Renal pelvis (tissue), 4 donors: ENCODE measurements around the gene ILKAP. TPM values are rescaled to one million over a fixed set of nuclear protein-coding genes. Genes with fewer than 3 reads are reported as not detected.

Experiments used
- DNase-seq: peaks from one replicate; pipeline ENCODE4 v3.0.0-alpha.2; 2013
- polyA plus RNA-seq, 3 donors: library from polyadenylated mRNA; unstranded; fragments of 120-200 nt; gene quantifications; one replicate each; pipeline ENCODE4 v1.2.1, GENCODE V29; 2013; ENCODE audit not compliant: insufficient read length in 3 of 3

ILKAP gene
- polyA plus RNA-seq, 3 donors, result 41.4 to 60.4 (median 55.1) TPM

- DNase-seq, result no peak
Measured at GRCh38 chr2:238152771-238153688, 50.5 kb downstream of the ILKAP start.

DNA sequence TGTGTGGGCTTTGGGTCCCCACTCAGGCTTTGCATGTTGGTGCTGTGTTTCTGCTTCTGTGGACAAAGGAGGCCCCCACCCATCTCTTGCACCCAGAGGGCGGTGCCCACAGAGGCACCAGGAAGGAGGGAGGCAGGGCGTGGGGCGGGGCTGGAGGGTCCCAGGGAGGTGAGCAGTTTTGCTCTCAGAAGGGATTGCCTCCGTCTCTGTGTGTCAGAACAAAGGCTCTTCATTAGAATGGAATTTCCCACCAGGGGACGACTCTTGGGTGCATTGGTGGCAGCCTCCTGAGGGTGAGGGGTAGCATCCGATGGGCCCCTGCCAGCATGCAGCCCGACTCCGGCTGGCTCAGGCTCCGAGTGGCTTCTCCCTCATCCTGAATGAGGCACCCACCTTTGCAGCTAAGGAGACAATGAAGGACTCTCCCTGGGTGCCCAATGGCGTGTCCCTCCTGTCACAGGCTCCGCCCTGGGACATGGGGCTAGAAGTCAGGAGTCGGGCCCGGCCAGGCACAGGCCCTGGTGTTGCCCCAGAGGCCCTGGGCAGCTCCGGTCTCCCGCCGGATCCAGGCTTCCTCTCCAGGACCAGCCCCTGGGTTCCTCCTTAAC is 51.8 kb downstream of the ILKAP start:
- DNase-seq, result no peak

- DNase-seq, result no peak
Measured at GRCh38 chr2:238151205-238151604, 52.3 kb downstream of the ILKAP start.

DNA sequence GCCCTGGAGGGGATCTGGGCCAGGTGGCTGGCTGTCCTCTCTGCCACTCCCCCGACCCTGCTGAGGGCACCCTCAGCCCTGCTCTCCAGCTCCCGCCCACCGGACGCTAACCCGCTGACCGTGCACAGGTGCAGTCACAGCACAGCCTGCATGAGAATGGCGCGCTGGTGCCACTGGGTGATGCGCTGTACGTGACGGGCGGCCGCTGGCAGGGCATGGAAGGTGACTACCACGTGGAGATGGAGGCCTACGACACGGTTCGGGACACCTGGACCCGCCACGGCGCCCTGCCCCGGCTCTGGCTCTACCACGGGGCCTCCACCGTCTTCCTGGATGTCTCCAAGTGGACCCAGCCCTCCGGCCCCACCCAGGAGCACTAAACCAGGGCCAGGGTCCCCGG is 52.8 kb downstream of the ILKAP start:
- DNase-seq, result no peak

DNA sequence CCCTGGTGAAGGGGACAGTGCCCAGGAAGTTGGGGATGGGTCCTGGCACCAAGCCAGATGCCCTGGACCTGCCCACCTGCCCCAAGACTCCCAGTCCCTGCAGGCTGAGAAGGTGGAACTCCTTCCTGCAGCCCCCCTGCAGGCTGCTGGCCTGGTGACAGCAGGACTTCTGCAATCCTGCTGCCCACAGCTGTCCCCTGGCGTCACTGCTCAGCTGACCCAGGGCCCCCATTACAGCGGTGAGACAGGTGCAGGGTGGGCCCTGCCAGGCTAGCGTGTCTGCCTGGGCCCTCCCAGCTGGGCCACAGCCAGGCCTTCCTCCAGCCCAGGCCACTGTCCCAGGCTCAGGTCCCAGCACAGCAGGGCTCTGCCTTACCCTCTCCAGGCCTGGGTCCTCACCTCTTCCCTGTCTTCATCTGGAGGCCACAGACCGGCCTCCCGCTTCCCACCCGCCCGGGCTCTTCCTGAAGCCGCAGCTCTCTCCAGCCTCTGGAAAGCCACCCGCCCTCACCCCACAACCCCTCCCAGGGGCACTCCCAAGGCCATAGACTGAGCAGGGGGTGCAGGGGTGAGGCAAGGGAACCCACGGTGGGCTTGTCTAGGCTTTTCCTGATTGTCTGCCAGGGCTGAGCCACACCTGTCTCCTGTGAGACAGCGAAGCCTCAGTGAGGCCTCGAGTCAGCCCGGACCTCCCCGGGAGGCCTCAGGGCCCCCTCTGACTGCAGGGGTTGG is 53.5 kb downstream of the ILKAP start:
- no peak for DNase-seq

DNA sequence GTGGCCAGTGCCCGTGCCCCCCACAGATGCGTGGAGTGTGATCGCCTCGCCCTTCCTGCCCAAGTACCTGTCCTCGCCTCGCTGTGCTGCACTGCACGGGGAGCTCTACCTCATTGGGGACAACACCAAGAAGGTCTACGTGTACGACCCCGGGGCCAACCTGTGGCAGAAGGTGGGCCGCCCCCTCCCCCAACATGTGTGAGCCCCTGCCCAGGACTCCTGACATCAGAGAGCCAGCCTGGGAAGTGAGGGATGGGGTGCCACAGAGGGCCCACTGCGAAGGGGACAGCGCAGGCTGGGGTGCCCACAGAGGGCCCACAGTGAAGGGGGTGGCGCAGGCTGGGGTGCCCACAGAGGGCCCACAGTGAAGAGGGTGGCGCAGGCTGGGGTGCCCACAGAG is 54.5 kb downstream of the ILKAP start:
- no peak for DNase-seq

GRCh38 chr2:238146884-238147544 is 56.5 kb downstream of the ILKAP start:
- no peak for DNase-seq

GRCh38 chr2:238145851-238146250 is 57.6 kb downstream of the ILKAP start:
- DNase-seq, result no peak

- DNase-seq, result no peak
Measured at GRCh38 chr2:238145046-238145445, 58.4 kb downstream of the ILKAP start.

DNA sequence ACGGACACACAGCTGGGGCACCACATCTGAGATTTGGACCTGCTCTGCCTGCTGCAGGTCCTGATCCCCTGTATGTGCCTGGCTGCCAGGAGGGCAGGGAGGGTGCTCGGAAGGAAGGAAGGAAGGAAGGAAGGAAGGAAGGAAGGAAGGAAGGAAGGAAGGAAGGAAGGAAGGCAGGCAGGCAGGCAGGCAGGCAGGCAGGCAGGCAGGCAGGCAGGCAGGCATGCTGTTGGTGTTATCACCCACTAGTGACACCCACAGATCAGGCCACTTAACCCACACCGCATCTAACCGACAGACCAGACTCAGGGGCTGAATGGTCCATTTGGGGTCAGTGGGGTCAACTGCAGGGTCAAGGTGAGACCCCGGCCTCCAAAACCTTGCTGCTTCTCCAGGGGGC is 59.2 kb downstream of the ILKAP start:
- no peak for DNase-seq

- DNase-seq, result no peak
Measured at GRCh38 chr2:238143239-238143951, 60.1 kb downstream of the ILKAP start.

DNA sequence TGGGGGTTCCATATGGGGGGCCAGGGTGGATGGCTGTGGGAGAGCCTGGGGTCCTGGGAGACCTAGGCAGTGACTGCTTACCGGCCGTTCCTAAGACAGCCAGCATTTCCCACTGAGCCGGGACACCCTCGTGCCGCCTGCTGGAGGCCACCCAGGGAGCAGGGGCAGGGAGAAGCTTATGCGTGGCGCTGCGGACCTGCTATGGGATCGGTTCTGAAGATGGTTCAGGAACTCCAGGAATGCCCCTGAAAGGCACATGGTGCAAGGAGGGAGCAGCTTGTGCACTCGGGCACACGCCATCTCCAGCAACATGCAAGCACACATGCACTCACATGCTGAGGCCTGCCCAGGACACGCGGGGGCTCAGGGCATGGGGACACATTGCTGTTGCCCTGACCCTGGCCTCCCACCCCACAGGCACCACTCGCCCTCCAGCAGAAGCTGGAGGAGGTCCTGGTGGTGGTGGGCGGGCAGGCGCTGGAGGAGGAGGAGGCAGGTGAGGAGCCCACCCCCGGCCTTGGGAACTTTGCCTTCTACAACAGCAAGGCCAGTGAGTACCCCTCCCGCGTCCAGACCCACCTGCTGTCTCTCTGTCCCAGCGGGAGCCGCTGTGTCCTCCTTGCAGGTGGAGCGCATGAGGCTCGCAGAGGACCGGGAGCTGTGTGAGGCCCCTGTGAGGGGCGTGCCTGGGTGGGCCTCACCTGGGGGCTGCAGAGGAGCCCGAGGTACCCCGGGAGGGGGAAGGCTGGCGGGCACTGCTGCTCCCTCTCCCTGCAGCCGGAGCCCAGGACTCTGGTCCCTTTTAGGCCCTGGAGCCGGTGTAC is 60.9 kb downstream of the ILKAP start:
- DNase-seq, result no peak

DNA sequence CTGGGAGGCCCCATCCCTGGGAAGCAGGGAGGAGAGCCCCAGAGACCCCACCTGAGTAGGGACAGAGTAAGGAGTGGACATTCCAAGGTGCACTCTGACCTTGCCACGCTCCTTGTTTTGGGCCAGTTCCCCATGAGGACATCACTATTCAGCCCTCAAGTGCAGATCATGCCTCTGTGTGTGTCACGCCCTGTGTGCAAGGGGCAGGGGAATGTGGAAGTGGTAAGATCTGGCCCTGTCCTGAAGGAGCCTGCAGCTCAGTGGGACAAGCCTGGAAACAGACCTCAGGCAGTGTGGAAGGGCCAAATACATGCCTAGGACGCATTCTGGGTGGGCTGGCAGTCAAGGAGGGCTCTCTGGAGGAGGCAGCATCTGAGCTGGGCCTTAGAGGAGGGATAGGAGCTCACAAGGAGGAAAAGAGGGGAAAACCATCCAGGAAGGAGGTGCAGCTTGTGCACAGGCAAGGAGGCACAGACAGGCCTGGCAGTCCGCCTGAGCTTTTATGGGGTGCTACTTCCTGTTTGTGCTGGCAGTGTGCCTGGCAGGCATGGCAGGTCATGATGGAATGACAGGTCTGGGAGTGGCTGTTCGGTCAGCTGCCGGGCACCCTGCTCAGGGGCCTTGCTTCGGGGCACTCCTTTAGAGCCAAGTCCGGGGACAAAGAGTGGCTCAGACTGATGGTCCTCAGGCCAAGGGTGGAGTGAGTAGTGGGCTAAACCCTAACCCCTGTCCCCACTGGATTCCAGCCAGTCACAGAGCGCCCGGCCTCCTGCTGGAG is 61.8 kb downstream of the ILKAP start:
- no peak for DNase-seq

GRCh38 chr2:238140721-238141540 is 62.6 kb downstream of the ILKAP start:
- DNase-seq, result no peak

DNA sequence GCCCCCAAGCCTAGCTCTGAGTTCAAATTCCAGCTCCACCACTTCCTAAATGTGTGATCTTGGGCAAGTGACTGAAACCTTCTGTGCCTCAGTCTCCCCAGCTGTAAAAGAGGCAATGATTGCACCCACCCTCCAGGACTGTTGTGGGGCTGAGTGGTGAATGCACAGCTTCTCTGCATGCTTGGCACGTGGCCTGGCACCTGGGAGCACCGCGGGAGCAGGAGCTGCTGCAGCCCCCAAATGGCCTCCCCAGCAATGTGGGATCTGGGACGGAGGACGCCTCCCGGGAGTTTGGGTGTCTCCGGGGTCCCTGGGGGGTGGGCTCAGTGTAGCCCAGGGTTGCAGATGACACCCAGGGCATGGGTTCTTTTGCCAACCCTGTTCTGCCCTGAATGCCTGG is 63.5 kb downstream of the ILKAP start:
- DNase-seq, result no peak

DNA sequence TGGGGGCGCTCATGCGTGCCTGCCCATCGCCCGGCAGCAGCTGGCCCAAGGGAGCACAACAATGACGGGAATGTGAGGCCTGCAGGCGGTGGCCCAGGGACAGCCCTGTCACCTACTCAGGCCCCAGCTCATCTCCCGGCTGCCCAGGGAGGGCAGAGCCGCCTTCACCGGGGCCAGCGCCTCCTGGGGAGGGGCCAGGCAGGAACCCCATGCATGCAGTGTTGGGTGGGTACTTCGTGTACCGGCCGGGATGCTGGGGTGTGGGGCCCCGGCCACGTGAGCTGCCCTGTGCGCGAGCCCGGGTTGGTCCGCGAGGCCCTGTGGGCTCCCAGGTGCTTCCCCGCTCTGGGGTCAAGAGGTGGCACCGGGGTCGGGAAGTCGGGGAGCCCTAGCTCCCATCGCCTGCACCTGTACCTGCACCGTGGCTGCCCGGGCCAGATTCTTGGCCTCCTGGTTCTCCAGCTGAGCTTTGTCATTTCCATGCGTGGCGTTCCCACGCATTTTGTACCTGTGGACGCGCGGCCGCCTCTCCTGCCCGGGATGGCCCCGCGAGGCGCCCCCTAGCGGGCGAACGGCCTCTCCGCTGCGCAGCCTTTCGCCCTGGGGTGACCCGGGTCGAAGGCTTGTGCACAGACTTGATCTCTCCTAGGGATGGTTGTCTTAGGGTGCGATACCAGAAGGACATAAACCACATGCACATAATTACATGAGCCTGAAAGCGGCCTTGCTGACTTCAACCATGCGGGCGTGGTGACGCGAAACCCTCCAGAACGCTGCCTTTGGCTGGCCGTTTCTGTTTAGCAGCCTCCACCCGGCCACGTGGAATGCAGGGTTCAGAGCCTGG is 64.1 kb downstream of the ILKAP start:
- DNase-seq, result no peak

DNA sequence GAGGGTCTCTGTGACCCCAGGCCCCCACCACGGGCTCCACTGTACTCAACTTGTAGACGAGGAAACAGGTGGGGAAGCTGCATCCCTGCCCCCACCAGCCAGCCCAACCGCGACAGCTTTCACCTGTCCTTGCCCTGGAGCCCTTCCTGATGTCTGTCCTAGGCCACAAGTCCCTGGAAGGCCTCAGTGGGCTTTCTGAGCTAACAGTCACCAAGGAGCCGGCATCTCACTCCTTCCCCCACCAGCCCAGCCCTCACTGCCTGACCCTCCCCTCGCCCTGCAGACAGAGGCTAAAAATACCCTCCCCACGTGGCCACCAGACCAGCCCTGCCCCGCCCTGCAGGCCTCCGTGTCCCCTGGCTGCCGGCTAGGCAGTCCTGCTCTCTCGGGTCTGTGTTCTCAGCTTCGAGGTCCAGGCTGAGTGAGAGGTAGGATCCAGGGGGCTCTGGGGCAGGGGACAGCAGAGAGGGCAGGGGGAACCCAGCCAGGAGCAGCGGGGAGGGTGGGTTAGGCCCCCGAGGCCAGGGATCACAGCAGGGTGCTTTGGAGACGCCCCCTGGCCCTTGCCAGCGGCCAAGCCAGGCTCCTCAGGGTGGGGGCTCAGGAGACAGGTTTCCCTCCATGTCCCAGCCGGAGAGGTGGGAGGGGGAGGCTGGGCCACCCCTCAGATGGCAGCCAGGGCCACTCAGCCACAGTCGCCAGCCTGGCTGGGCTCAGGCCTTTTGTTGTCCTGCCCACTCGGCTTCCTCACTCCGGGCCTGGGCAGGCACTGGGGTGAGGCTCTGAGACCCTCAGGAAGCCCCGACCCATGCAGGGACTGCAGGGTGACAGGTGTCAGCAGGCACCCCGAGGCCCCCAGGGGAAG is 64.9 kb downstream of the ILKAP start, which contains the start of gene KLHL30:
Gene KLHL30, plus strand, starts transcription at position 338 of the 865 bp plus-strand sequence. CDS start 2,087 bp downstream, outside the sequence.
- DNase-seq, result no peak
